ENCODE data around the gene RHOU.
A peak's percentile ranks its signal among the peaks of the same experiment; 100 is the strongest.

Gene RHOU

GRCh38 chr1:228734881-228735801 lies at the start of gene RHOU:
Gene RHOU, plus strand, starts transcription at chr1:228735479. Its CDS starts 264 bp downstream, at chr1:228735743.
- H3K79me2 ChIP-seq (ENCODE audit: low read length) = no peaks in the 10 kb centered on the region
- H3K27me3 ChIP-seq (ENCODE audit: low read depth, low read length) = peaks cover 20% of the 10 kb centered on the region
- H3K4me1 ChIP-seq (ENCODE audit: low read length) = no peaks in the 10 kb centered on the region
- peak within 1 kb of the TSS; percentile 66 for H2AFZ ChIP-seq (ENCODE audit: low read depth, low read length)
- TF ChIP-seq, protein P1, sequence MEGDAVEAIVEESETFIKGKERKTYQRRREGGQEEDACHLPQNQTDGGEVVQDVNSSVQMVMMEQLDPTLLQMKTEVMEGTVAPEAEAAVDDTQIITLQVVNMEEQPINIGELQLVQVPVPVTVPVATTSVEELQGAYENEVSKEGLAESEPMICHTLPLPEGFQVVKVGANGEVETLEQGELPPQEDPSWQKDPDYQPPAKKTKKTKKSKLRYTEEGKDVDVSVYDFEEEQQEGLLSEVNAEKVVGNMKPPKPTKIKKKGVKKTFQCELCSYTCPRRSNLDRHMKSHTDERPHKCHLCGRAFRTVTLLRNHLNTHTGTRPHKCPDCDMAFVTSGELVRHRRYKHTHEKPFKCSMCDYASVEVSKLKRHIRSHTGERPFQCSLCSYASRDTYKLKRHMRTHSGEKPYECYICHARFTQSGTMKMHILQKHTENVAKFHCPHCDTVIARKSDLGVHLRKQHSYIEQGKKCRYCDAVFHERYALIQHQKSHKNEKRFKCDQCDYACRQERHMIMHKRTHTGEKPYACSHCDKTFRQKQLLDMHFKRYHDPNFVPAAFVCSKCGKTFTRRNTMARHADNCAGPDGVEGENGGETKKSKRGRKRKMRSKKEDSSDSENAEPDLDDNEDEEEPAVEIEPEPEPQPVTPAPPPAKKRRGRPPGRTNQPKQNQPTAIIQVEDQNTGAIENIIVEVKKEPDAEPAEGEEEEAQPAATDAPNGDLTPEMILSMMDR (IDR thresholded peaks at IDR 0.05; ENCODE audit: low read depth, low read length) = peak; percentile 34
- TF ChIP-seq EZH2phosphoT487 (IDR thresholded peaks at IDR 0.05; ENCODE audit: low read depth) = no peak
- peak within 1 kb of the TSS; percentile 80 for H3K4me2 ChIP-seq (ENCODE audit: low read length)
- H4K20me1 ChIP-seq (ENCODE audit: insufficient read depth, low read length) = no peaks in the 10 kb centered on the region
- H3K4me3 ChIP-seq (ENCODE audit: low read length) = peak within 1 kb of the TSS; percentile 80
- H3K9ac ChIP-seq (ENCODE audit: low read length) = peak within 1 kb of the TSS; percentile 47
- no peaks in the 10 kb centered on the region for H3K36me3 ChIP-seq (replicated peaks; ENCODE audit: low read depth, low read length)
- H3K9me3 ChIP-seq (ENCODE audit: insufficient read depth, low read length) = no peaks in the 10 kb centered on the region
- no peak within 1 kb of the TSS for H3K27ac ChIP-seq (ENCODE audit: low read length)

- Histone ChIP-seq H3K79me2 (ENCODE audit: low read length) (no peaks in the 10 kb centered on the region), H2AFZ (ENCODE audit: low read depth, low read length) (no peak overlapping the region), H3K4me1 (ENCODE audit: low read length) (no peaks in the 10 kb centered on the region), H3K4me2 (ENCODE audit: low read length) (no peak overlapping the region), H4K20me1 (ENCODE audit: insufficient read depth, low read length) (no peaks in the 10 kb centered on the region), H3K27ac (ENCODE audit: low read length) (no peak overlapping the region), H3K9me3 (ENCODE audit: insufficient read depth, low read length) (no peaks in the 10 kb centered on the region), H3K27me3 (ENCODE audit: low read depth, low read length) (no peaks in the 10 kb centered on the region), H3K36me3 (replicated peaks; ENCODE audit: low read depth, low read length) (no peaks in the 10 kb centered on the region), H3K9ac (ENCODE audit: low read length) (no peak overlapping the region), H3K4me3 (ENCODE audit: low read length) (no peak overlapping the region)
- TF ChIP-seq, protein P1 (IDR thresholded peaks at IDR 0.05; ENCODE audit: low read depth, low read length) = no peak
- TF ChIP-seq EZH2phosphoT487 (IDR thresholded peaks at IDR 0.05; ENCODE audit: low read depth) = no peak
These were observed 47.7 kb upstream of the RHOU start for GRCh38 chr1:228687587-228687986.

DNA sequence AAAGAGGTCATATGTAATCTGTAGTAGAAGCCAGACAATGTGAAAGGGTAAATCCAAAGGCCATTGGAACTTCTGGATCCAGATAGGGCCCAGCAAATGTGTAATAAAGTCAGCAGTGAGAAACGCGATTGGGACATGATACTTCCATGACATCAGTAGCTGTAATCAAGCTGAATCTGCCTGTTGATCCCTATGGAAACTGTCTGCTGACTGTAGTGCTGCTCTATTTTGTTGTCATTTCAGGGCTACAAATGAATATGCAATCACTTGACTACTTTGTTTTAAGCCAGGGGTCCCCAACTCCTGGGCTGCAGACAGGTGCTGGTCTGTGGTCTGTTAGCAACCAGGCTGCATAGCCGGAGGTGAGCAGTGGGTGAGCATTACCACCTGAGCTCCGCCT lies 46.0 kb upstream of the RHOU start:
- Histone ChIP-seq H3K4me2 (ENCODE audit: low read length) (no peak overlapping the region), H2AFZ (ENCODE audit: low read depth, low read length) (no peak overlapping the region), H3K9me3 (ENCODE audit: insufficient read depth, low read length) (no peaks in the 10 kb centered on the region), H3K9ac (ENCODE audit: low read length) (no peak overlapping the region), H3K36me3 (replicated peaks; ENCODE audit: low read depth, low read length) (no peaks in the 10 kb centered on the region), H3K79me2 (ENCODE audit: low read length) (no peaks in the 10 kb centered on the region), H3K27me3 (ENCODE audit: low read depth, low read length) (no peaks in the 10 kb centered on the region), H3K4me1 (ENCODE audit: low read length) (no peaks in the 10 kb centered on the region), H3K4me3 (ENCODE audit: low read length) (no peak overlapping the region), H4K20me1 (ENCODE audit: insufficient read depth, low read length) (no peaks in the 10 kb centered on the region), H3K27ac (ENCODE audit: low read length) (no peak overlapping the region)
- TF ChIP-seq, protein P1 (IDR thresholded peaks at IDR 0.05; ENCODE audit: low read depth, low read length) = no peak
- TF ChIP-seq EZH2phosphoT487 (IDR thresholded peaks at IDR 0.05; ENCODE audit: low read depth) = no peak

DNA sequence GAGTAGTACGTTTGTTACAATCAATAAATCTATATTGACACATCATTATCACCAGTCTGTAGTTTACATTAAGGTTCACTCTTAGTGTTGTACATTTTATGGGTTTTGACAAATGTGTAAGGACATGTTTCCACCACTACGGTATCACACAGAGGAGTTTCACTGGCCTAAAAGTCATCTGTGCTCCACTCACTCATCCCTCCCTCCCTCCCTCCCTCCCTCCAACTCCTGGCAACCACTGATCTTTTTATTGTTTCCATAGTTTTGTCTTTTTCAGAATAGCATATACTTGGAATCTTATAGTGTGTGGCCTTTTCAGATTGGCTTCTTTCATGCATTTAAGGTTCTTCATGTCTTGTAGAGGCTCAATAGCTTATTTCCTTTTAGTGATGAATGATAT lies 44.1 kb upstream of the RHOU start:
- Histone ChIP-seq H3K9ac (ENCODE audit: low read length) (no peak overlapping the region), H3K4me1 (ENCODE audit: low read length) (peaks cover 8% of the 10 kb centered on the region), H3K9me3 (ENCODE audit: insufficient read depth, low read length) (no peaks in the 10 kb centered on the region), H3K4me3 (ENCODE audit: low read length) (no peak overlapping the region), H3K4me2 (ENCODE audit: low read length) (no peak overlapping the region), H3K27ac (ENCODE audit: low read length) (no peak overlapping the region), H3K79me2 (ENCODE audit: low read length) (no peaks in the 10 kb centered on the region), H3K36me3 (replicated peaks; ENCODE audit: low read depth, low read length) (no peaks in the 10 kb centered on the region), H2AFZ (ENCODE audit: low read depth, low read length) (no peak overlapping the region), H3K27me3 (ENCODE audit: low read depth, low read length) (no peaks in the 10 kb centered on the region), H4K20me1 (ENCODE audit: insufficient read depth, low read length) (no peaks in the 10 kb centered on the region)
- TF ChIP-seq, protein P1 (IDR thresholded peaks at IDR 0.05; ENCODE audit: low read depth, low read length) = no peak
- TF ChIP-seq EZH2phosphoT487 (IDR thresholded peaks at IDR 0.05; ENCODE audit: low read depth) = no peak

Data from OCI-LY3 (cell line).